Nephron progenitor cell (in vitro differentiated cells): ENCODE measurements around the gene LCN1.
"Not testable (repeated sequence)": the region's sequence is repeated elsewhere in the genome, so short reads cannot be mapped to it uniquely, and the experiment has no call there.

Experiments used
- DNase-seq: peaks from one replicate; pipeline ENCODE4 v3.0.0; 2021
- H3K27ac Mint-ChIP-seq: 2 replicates; pipeline ENCODE4 v1.8.0; 2021; ENCODE audit warnings: mild to moderate bottlenecking, moderate library complexity, mixed read lengths
- H3K27me3 Mint-ChIP-seq: 2 replicates; pipeline ENCODE4 v1.8.0; 2021; ENCODE audit warnings: mild to moderate bottlenecking, low read depth, mixed read lengths; ENCODE audit not compliant: poor library complexity
- H3K36me3 Mint-ChIP-seq: 2 replicates; pipeline ENCODE4 v1.8.0; 2021; ENCODE audit warnings: low read depth, mixed read lengths
- H3K4me1 Mint-ChIP-seq: 2 replicates; pipeline ENCODE4 v1.8.0; 2021; ENCODE audit warnings: mixed read lengths
- H3K4me3 Mint-ChIP-seq: 2 replicates; pipeline ENCODE4 v1.8.0; 2021; ENCODE audit warnings: mild to moderate bottlenecking, moderate library complexity, mixed read lengths
- H3K9me3 Mint-ChIP-seq: 2 replicates; pipeline ENCODE4 v1.8.0; 2021; ENCODE audit warnings: mild to moderate bottlenecking, moderate library complexity, mixed read lengths
- CTCF ChIP-seq: fragments of 200-600 bp; sonication (generic); IDR thresholded peaks from 2 replicates; pipeline ENCODE4 v1.5.0; 2021; ENCODE audit warnings: antibody characterized with exemption

The LCN1 gene

GRCh38 chr9:135524130-135524861 lies 3.1 kb downstream of the LCN1 start:
- Mint-ChIP-seq H3K4me1 (peaks cover 32% of the 10 kb centered on the region), H3K27ac (no peak overlapping the region), H3K36me3 (no peaks in the 10 kb centered on the region), H3K4me3 (no peak overlapping the region), H3K9me3 (peaks cover 9% of the 10 kb centered on the region), H3K27me3 (peaks cover 4% of the 10 kb centered on the region)
- DNase-seq = peak; percentile 41
- no peak for TF ChIP-seq CTCF

GRCh38 chr9:135525241-135526088 lies 4.2 kb downstream of the LCN1 start:
- no peak overlapping the region for H3K27ac Mint-ChIP-seq
- H3K27me3 Mint-ChIP-seq = peaks cover 12% of the 10 kb centered on the region
- no peaks in the 10 kb centered on the region for H3K36me3 Mint-ChIP-seq
- H3K4me3 Mint-ChIP-seq = no peak overlapping the region
- H3K9me3 Mint-ChIP-seq = peaks cover 12% of the 10 kb centered on the region
- TF ChIP-seq CTCF = no peak
- H3K4me1 Mint-ChIP-seq = peaks cover 32% of the 10 kb centered on the region
- no peak for DNase-seq

- no peak for DNase-seq
- H3K4me1 Mint-ChIP-seq = peaks cover 32% of the 10 kb centered on the region
- no peaks in the 10 kb centered on the region for H3K36me3 Mint-ChIP-seq
- H3K9me3 Mint-ChIP-seq = peaks cover 13% of the 10 kb centered on the region
- peaks cover 15% of the 10 kb centered on the region for H3K27me3 Mint-ChIP-seq
- no peak for TF ChIP-seq CTCF
- no peak overlapping the region for H3K4me3 Mint-ChIP-seq
- no peak overlapping the region for H3K27ac Mint-ChIP-seq
Observed at GRCh38 chr9:135526089-135526729, 5.0 kb downstream of the LCN1 start.

GRCh38 chr9:135526730-135527571 lies 5.7 kb downstream of the LCN1 start:
- H3K36me3 Mint-ChIP-seq = no peaks in the 10 kb centered on the region
- TF ChIP-seq CTCF = no peak
- no peak overlapping the region for H3K27ac Mint-ChIP-seq
- H3K4me1 Mint-ChIP-seq = peaks cover 32% of the 10 kb centered on the region
- peaks cover 13% of the 10 kb centered on the region for H3K9me3 Mint-ChIP-seq
- peaks cover 16% of the 10 kb centered on the region for H3K27me3 Mint-ChIP-seq
- H3K4me3 Mint-ChIP-seq = no peak overlapping the region
- no peak for DNase-seq

GRCh38 chr9:135528842-135529435 lies 7.7 kb downstream of the LCN1 start:
- Mint-ChIP-seq H3K4me1 (peaks cover 14% of the 10 kb centered on the region), H3K9me3 (peaks cover 13% of the 10 kb centered on the region), H3K27me3 (peaks cover 16% of the 10 kb centered on the region)
- not testable (repeated sequence) for H3K27ac Mint-ChIP-seq, H3K4me3 Mint-ChIP-seq, DNase-seq, H3K36me3 Mint-ChIP-seq
